Smooth muscle cell (in vitro differentiated cells): ENCODE data around the gene GOLT1A. TPM values are rescaled to one million over a fixed set of nuclear protein-coding genes. Genes with fewer than 3 reads are reported as not detected.
A peak's percentile ranks its signal among the peaks of the same experiment; 100 is the strongest.

Experiments used
- DNase-seq: peaks from one replicate; lab custom pipeline; 2025; ENCODE audit not compliant: unreplicated experiment; lab: John Stamatoyannopoulos, UW
- H2AFZ ChIP-seq: fragments of 200-600 bp; sonication (generic); 2 replicates; pipeline ENCODE4 v1.6.0; 2016; ENCODE audit warnings: antibody characterized with exemption, low read depth, mild to moderate bottlenecking
- H3F3A ChIP-seq: fragments of 200-600 bp; sonication (generic); 2 replicates; pipeline ENCODE4 v1.6.0; 2017; ENCODE audit warnings: antibody characterized with exemption, low read depth
- H3K27ac ChIP-seq: fragments of 200-600 bp; sonication (generic); 2 replicates; pipeline ENCODE4 v1.5.1; 2016; ENCODE audit warnings: low read depth, mild to moderate bottlenecking
- H3K27me3 ChIP-seq: fragments of 200-600 bp; sonication (generic); 2 replicates; pipeline ENCODE4 v1.6.1; 2016; ENCODE audit warnings: low read depth, mild to moderate bottlenecking
- H3K36me3 ChIP-seq: fragments of 200-600 bp; sonication (generic); 2 replicates; pipeline ENCODE4 v1.5.1; 2016; ENCODE audit warnings: low read depth
- H3K4me1 ChIP-seq: fragments of 200-600 bp; sonication (generic); 2 replicates; pipeline ENCODE4 v1.5.1; 2016; ENCODE audit warnings: low read depth
- H3K4me2 ChIP-seq: fragments of 200-600 bp; sonication (generic); 2 replicates; pipeline ENCODE4 v1.6.0; 2016; ENCODE audit warnings: mild to moderate bottlenecking
- H3K4me3 ChIP-seq: fragments of 200-600 bp; sonication (generic); 2 replicates; pipeline ENCODE4 v1.5.1; 2016; ENCODE audit warnings: mild to moderate bottlenecking
- H3K79me2 ChIP-seq: fragments of 200-600 bp; sonication (generic); 2 replicates; pipeline ENCODE4 v1.6.0; 2016; ENCODE audit warnings: low read depth, mild to moderate bottlenecking
- H3K9ac ChIP-seq: fragments of 200-600 bp; sonication (generic); 2 replicates; pipeline ENCODE4 v1.6.0; 2016; ENCODE audit warnings: low read depth
- H3K9me3 ChIP-seq: fragments of 200-600 bp; sonication (generic); replicated peaks from 2 replicates; pipeline ENCODE4 v1.5.1; 2016; ENCODE audit warnings: low read depth
- H4K20me1 ChIP-seq: fragments of 200-600 bp; sonication (generic); 2 replicates; pipeline ENCODE4 v1.6.0; 2016; ENCODE audit warnings: low read depth
- CTCF ChIP-seq: fragments of 200-600 bp; sonication (generic); IDR thresholded peaks from 2 replicates; pipeline ENCODE4 v1.5.1; 2017; ENCODE audit warnings: borderline replicate concordance, mild to moderate bottlenecking, antibody characterized with exemption; ENCODE audit not compliant: insufficient read depth, poor library complexity, severe bottlenecking
- WGBS: methylation state at CpG from one replicate; pipeline ENCODE4 v1.1.7; 2016; ENCODE audit warnings: low lambda C conversion rate; 5-methylcytosine and 5-hydroxymethylcytosine counted together
- polyA plus RNA-seq: library from polyadenylated mRNA; unstranded; fragments of >200 nt; fragmentation: Nextera tagmentation; extraction: Ambion mirVana; gene quantifications from 2 replicates; pipeline ENCODE4 v1.2.1, GENCODE V29; 2016
- total RNA-seq: library from RNA; depleted of rRNA; stranded (reverse); fragments of >200 nt; gene quantifications from 2 replicates; pipeline ENCODE4 v1.2.3, GENCODE V29; 2014

GOLT1A gene
- total and polyA plus RNA-seq, 2 experiments from 2014 or later: 0.54 TPM; not detected in 1

GRCh38 chr1:204203206-204203767 lies 10.5 kb downstream of the GOLT1A start:
- no peak overlapping the region for H3K4me3 ChIP-seq
- H3K9me3 ChIP-seq: no peaks in the 10 kb centered on the region
- H3F3A ChIP-seq: no peaks in the 10 kb centered on the region
- no peak for TF ChIP-seq CTCF
- no peaks in the 10 kb centered on the region for H3K79me2 ChIP-seq
- H3K9ac ChIP-seq: no peak overlapping the region
- H3K4me2 ChIP-seq: no peak overlapping the region
- no peak overlapping the region for H3K27ac ChIP-seq
- H3K36me3 ChIP-seq: no peaks in the 10 kb centered on the region
- 93% methylated on average over 5 of the region's 5 CpGs for WGBS
- no peak for DNase-seq
- H2AFZ ChIP-seq: no peak overlapping the region
- peaks cover 48% of the 10 kb centered on the region for H3K27me3 ChIP-seq
- no peaks in the 10 kb centered on the region for H3K4me1 ChIP-seq
- H4K20me1 ChIP-seq: no peaks in the 10 kb centered on the region

- peaks cover 44% of the 10 kb centered on the region for H3K27me3 ChIP-seq
- no peak overlapping the region for H3K9ac ChIP-seq
- no peaks in the 10 kb centered on the region for H3K79me2 ChIP-seq
- no peaks in the 10 kb centered on the region for H3K4me1 ChIP-seq
- no peaks in the 10 kb centered on the region for H3K9me3 ChIP-seq
- no peaks in the 10 kb centered on the region for H4K20me1 ChIP-seq
- H3K36me3 ChIP-seq: no peaks in the 10 kb centered on the region
- no peak overlapping the region for H2AFZ ChIP-seq
- H3F3A ChIP-seq: no peaks in the 10 kb centered on the region
- WGBS: 89% methylated on average over 4 of the region's 4 CpGs
- DNase-seq: no peak
- H3K4me2 ChIP-seq: no peak overlapping the region
- TF ChIP-seq CTCF: no peak
- no peak overlapping the region for H3K4me3 ChIP-seq
- no peak overlapping the region for H3K27ac ChIP-seq
These were observed 11.3 kb downstream of the GOLT1A start for GRCh38 chr1:204202481-204202880.

- Histone ChIP-seq H3K27me3 (peaks cover 47% of the 10 kb centered on the region), H3K4me3 (no peak overlapping the region), H3K4me2 (no peak overlapping the region), H4K20me1 (no peaks in the 10 kb centered on the region), H3K36me3 (no peaks in the 10 kb centered on the region), H3K27ac (no peak overlapping the region), H3K79me2 (no peaks in the 10 kb centered on the region), H3K9me3 (no peaks in the 10 kb centered on the region), H3F3A (no peaks in the 10 kb centered on the region), H2AFZ (no peak overlapping the region), H3K4me1 (no peaks in the 10 kb centered on the region), H3K9ac (no peak overlapping the region)
- no peak for DNase-seq
- TF ChIP-seq CTCF: no peak
- WGBS: 43% methylated on average over 12 of the region's 12 CpGs
These were observed 12.3 kb downstream of the GOLT1A start for GRCh38 chr1:204201348-204202040.

GRCh38 chr1:204199579-204199978 lies 14.2 kb downstream of the GOLT1A start:
- no peaks in the 10 kb centered on the region for H3K4me1 ChIP-seq
- peaks cover 38% of the 10 kb centered on the region for H3K27me3 ChIP-seq
- no peak overlapping the region for H2AFZ ChIP-seq
- H3K27ac ChIP-seq: peak overlapping the region; percentile 73
- no peak for TF ChIP-seq CTCF
- no peak overlapping the region for H3K4me3 ChIP-seq
- 87% methylated on average over 9 of the region's 9 CpGs for WGBS
- no peaks in the 10 kb centered on the region for H3F3A ChIP-seq
- H3K9me3 ChIP-seq: no peaks in the 10 kb centered on the region
- DNase-seq: no peak
- no peaks in the 10 kb centered on the region for H4K20me1 ChIP-seq
- H3K79me2 ChIP-seq: no peaks in the 10 kb centered on the region
- H3K36me3 ChIP-seq: no peaks in the 10 kb centered on the region
- H3K4me2 ChIP-seq: no peak overlapping the region
- H3K9ac ChIP-seq: no peak overlapping the region
